Measurements from ENCODE around the gene ARHGEF26.

DNA sequence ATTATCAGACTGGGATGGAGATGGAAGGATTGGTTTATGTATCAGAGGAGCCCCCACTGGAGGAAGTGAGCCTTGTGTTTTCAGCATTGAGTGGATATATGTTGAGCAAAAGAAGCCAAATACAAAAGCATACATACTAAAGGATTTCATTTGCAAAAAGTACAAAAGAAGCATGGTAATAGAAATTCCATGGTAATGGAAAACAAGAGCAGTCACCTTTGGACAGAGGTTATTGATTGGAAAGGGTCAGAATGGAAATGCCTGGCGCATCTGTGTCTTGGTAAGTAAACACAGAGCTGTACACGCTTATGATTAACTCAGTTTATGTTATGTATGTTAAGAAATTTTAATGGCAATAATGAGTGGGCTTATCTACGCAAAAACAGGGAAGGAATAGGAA, 130.4 kb downstream of the ARHGEF26 start:
- TF ChIP-seq, protein P1, sequence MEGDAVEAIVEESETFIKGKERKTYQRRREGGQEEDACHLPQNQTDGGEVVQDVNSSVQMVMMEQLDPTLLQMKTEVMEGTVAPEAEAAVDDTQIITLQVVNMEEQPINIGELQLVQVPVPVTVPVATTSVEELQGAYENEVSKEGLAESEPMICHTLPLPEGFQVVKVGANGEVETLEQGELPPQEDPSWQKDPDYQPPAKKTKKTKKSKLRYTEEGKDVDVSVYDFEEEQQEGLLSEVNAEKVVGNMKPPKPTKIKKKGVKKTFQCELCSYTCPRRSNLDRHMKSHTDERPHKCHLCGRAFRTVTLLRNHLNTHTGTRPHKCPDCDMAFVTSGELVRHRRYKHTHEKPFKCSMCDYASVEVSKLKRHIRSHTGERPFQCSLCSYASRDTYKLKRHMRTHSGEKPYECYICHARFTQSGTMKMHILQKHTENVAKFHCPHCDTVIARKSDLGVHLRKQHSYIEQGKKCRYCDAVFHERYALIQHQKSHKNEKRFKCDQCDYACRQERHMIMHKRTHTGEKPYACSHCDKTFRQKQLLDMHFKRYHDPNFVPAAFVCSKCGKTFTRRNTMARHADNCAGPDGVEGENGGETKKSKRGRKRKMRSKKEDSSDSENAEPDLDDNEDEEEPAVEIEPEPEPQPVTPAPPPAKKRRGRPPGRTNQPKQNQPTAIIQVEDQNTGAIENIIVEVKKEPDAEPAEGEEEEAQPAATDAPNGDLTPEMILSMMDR (IDR thresholded peaks at IDR 0.05), result no peak
- TF ChIP-seq POLR2A (IDR thresholded peaks at IDR 0.05), result no peak

All from body of pancreas (tissue), 4 donors.